Activated naive CD4-positive, alpha-beta T cell treated with anti-CD3 and anti-CD28 coated beads, Interleukin-2, amount 50 U/mL, for 24 hours (primary cell): ENCODE results near the gene PRKN.

Source experiments
- H3K27ac Mint-ChIP-seq: one replicate; pipeline ENCODE4 v1.8.0; 2021; ENCODE audit warnings: mild to moderate bottlenecking, mixed read lengths
- H3K27me3 Mint-ChIP-seq: one replicate; pipeline ENCODE4 v1.8.0; 2021; ENCODE audit warnings: mixed read lengths
- H3K36me3 Mint-ChIP-seq: one replicate; pipeline ENCODE4 v1.8.0; 2021; ENCODE audit warnings: mixed read lengths
- H3K4me1 Mint-ChIP-seq: one replicate; pipeline ENCODE4 v1.8.0; 2021; ENCODE audit warnings: mixed read lengths
- H3K4me3 Mint-ChIP-seq: one replicate; pipeline ENCODE4 v1.8.0; 2021; ENCODE audit warnings: mild to moderate bottlenecking, mixed read lengths
- H3K9me3 Mint-ChIP-seq: one replicate; pipeline ENCODE4 v1.8.0; 2021; ENCODE audit warnings: mixed read lengths

The PRKN gene

DNA sequence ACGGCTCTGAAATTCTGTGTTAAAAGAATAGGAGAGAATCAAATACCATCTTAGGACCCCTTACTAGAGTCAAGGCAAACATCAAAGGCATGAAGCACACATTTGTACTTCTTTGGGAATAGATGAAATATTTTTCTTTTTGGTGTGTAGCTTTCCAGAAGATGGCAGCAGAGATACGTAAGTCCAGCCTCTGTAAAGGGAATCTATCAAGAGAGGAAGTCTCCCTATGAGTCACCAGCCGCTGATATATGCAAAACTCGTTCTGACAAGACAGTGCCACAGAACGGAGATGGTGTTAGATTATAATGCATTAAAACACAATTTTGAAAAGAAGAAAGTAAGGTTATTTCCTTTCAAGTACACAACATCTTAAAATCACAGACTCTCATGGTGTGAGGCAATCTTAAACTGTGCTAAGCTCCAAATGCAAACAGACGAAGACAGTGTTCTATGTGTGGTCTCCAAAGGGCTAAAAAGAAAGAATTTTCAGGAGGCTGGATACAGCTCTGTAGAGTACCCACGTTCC is 1333.7 kb downstream of the PRKN start:
- Mint-ChIP-seq H3K27me3 (no peaks in the 10 kb centered on the region), H3K36me3 (no peaks in the 10 kb centered on the region), H3K4me3 (no peak overlapping the region), H3K4me1 (no peaks in the 10 kb centered on the region), H3K27ac (no peak overlapping the region), H3K9me3 (no peaks in the 10 kb centered on the region)

GRCh38 chr6:161393292-161393691 is 1334.3 kb downstream of the PRKN start:
- Mint-ChIP-seq H3K27ac (no peak overlapping the region), H3K9me3 (no peaks in the 10 kb centered on the region), H3K27me3 (no peaks in the 10 kb centered on the region), H3K4me3 (no peak overlapping the region), H3K36me3 (no peaks in the 10 kb centered on the region), H3K4me1 (no peaks in the 10 kb centered on the region)

- Mint-ChIP-seq H3K9me3 (no peaks in the 10 kb centered on the region), H3K4me1 (no peaks in the 10 kb centered on the region), H3K27me3 (no peaks in the 10 kb centered on the region), H3K4me3 (no peak overlapping the region), H3K36me3 (peaks cover 3% of the 10 kb centered on the region), H3K27ac (no peak overlapping the region)
Observed at GRCh38 chr6:161389756-161390155, 1337.8 kb downstream of the PRKN start.

DNA sequence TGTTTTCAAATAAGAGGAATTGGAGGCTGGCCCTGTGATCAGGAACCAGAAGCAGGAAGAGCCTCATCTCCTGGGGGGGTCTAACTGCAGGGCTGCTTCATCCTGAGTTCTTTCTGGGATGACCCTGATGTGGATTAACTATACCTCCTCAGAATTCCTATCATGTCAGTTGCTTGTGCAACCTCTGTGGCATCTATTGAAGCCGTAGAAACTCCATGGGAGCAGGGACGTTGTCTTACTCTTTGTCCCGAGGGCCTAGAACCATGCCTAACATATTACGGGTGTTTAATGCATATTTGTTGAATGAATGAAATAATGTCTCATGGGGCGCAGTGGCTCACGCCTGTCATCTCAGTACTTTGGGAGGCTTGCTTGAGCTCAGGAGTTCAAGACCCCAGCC is 1343.6 kb downstream of the PRKN start:
- Mint-ChIP-seq H3K4me3 (no peak overlapping the region), H3K9me3 (no peaks in the 10 kb centered on the region), H3K4me1 (no peaks in the 10 kb centered on the region), H3K27ac (no peak overlapping the region), H3K27me3 (no peaks in the 10 kb centered on the region), H3K36me3 (peaks cover 3% of the 10 kb centered on the region)

GRCh38 chr6:161379834-161380582 is 1347.6 kb downstream of the PRKN start:
- no peaks in the 10 kb centered on the region for H3K27me3 Mint-ChIP-seq
- no peaks in the 10 kb centered on the region for H3K36me3 Mint-ChIP-seq
- H3K27ac Mint-ChIP-seq, result no peak overlapping the region
- no peak overlapping the region for H3K4me3 Mint-ChIP-seq
- H3K4me1 Mint-ChIP-seq, result no peaks in the 10 kb centered on the region
- no peaks in the 10 kb centered on the region for H3K9me3 Mint-ChIP-seq

GRCh38 chr6:161378115-161378514 is 1349.5 kb downstream of the PRKN start:
- no peaks in the 10 kb centered on the region for H3K36me3 Mint-ChIP-seq
- H3K4me3 Mint-ChIP-seq, result no peak overlapping the region
- no peaks in the 10 kb centered on the region for H3K27me3 Mint-ChIP-seq
- H3K9me3 Mint-ChIP-seq, result no peaks in the 10 kb centered on the region
- H3K4me1 Mint-ChIP-seq, result no peaks in the 10 kb centered on the region
- no peak overlapping the region for H3K27ac Mint-ChIP-seq

DNA sequence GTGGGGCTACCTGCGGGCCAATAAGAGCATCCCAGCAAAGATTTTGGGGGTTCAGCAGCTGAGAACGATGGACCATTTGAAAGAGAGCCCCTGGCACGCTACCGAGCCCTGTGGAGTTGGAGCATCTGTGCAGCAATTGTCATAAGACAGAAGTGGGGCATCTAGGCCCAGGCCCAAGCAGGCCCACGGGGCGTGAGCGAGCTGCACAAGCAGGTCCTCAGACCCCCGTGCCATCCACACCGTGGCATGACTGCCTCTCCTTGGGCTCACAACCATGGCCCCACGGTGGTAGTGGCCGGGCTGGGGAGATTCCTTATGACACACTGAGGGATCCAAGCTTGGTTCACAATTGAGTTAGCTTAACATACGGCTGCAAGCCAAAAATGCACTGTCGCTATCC is 1350.5 kb downstream of the PRKN start:
- Mint-ChIP-seq H3K27me3 (no peaks in the 10 kb centered on the region), H3K36me3 (no peaks in the 10 kb centered on the region), H3K4me3 (no peak overlapping the region), H3K4me1 (no peaks in the 10 kb centered on the region), H3K9me3 (no peaks in the 10 kb centered on the region), H3K27ac (no peak overlapping the region)

- Mint-ChIP-seq H3K4me1 (no peaks in the 10 kb centered on the region), H3K27me3 (no peaks in the 10 kb centered on the region), H3K36me3 (no peaks in the 10 kb centered on the region), H3K27ac (no peak overlapping the region), H3K9me3 (no peaks in the 10 kb centered on the region), H3K4me3 (no peak overlapping the region)
Observed at GRCh38 chr6:161376367-161376766, 1351.2 kb downstream of the PRKN start.

DNA sequence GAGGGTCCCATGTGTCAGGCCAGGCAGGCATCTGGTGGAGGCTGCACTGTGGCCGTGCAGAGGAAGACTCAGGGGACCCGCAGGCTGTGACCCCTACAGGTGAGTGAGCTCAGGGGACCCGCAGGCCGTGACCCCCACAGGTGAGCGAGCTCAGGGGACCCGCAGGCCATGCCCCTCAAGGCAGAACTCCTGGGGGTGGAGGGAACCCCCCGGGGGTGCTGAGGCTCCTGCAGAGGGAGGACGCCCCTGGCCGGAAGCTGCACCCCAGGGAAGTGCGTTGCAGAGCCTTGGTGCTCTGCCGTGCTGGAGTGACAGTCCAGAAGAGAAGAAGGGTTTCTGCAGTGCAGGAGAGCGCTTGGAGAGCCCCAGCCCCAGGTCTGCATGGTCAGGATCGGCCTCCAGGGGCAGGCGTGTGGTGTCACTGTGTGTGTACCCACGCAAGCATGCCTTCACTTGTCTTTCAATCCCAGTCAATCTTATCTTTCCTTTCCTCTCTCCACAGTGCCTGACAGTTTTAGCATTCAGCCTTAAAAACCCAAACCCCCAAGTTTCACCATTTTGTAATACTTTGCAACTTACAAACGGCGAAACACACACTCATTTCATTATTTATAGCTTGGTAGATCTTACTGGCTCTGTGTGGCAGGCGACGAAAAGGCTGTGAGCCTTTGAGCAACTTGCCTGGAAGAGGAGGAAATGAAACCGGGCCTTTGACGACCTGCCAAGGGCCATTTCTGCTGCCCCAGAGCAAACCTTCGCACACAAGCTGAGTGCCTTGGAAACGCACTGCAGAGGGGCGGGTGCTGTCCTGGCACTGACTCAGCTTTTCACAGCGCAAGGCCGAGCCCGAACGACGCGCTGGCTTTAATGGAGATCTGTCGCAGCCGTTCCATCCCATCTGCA is 1352.3 kb downstream of the PRKN start:
- no peak overlapping the region for H3K4me3 Mint-ChIP-seq
- no peaks in the 10 kb centered on the region for H3K27me3 Mint-ChIP-seq
- no peaks in the 10 kb centered on the region for H3K36me3 Mint-ChIP-seq
- H3K27ac Mint-ChIP-seq, result no peak overlapping the region
- H3K9me3 Mint-ChIP-seq, result no peaks in the 10 kb centered on the region
- H3K4me1 Mint-ChIP-seq, result no peaks in the 10 kb centered on the region

GRCh38 chr6:161373905-161374451 is 1353.6 kb downstream of the PRKN start:
- H3K27ac Mint-ChIP-seq, result no peak overlapping the region
- no peak overlapping the region for H3K4me3 Mint-ChIP-seq
- H3K27me3 Mint-ChIP-seq, result no peaks in the 10 kb centered on the region
- no peaks in the 10 kb centered on the region for H3K4me1 Mint-ChIP-seq
- H3K9me3 Mint-ChIP-seq, result no peaks in the 10 kb centered on the region
- no peaks in the 10 kb centered on the region for H3K36me3 Mint-ChIP-seq

DNA sequence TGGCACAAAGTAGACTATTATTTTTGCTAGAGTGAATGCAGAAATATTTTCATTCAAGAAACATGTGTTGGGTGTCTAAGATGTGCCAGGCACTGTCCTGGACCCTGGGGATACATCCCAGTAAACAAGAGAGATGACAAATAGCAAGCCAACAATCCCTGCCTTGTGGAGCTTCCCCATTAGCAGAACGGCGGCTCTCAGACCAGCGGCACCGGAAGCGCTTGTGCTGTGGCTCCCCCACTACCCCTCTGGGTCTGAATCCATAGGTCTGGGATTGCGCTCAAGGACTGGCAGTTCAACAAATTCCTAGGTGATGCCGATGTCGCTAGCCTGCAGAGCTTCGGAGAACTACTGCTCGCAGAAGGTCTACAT is 1355.2 kb downstream of the PRKN start:
- Mint-ChIP-seq H3K4me1 (no peaks in the 10 kb centered on the region), H3K27me3 (no peaks in the 10 kb centered on the region), H3K27ac (no peak overlapping the region), H3K9me3 (no peaks in the 10 kb centered on the region), H3K36me3 (no peaks in the 10 kb centered on the region), H3K4me3 (no peak overlapping the region)

- H3K27me3 Mint-ChIP-seq, result no peaks in the 10 kb centered on the region
- no peaks in the 10 kb centered on the region for H3K36me3 Mint-ChIP-seq
- H3K27ac Mint-ChIP-seq, result no peak overlapping the region
- no peak overlapping the region for H3K4me3 Mint-ChIP-seq
- no peaks in the 10 kb centered on the region for H3K9me3 Mint-ChIP-seq
- no peaks in the 10 kb centered on the region for H3K4me1 Mint-ChIP-seq
Observed at GRCh38 chr6:161370880-161371279, 1356.7 kb downstream of the PRKN start.

GRCh38 chr6:161369339-161369738 is 1358.2 kb downstream of the PRKN start:
- Mint-ChIP-seq H3K4me3 (no peak overlapping the region), H3K9me3 (no peaks in the 10 kb centered on the region), H3K27me3 (no peaks in the 10 kb centered on the region), H3K36me3 (no peaks in the 10 kb centered on the region), H3K27ac (no peak overlapping the region), H3K4me1 (no peaks in the 10 kb centered on the region)

- Mint-ChIP-seq H3K4me1 (no peaks in the 10 kb centered on the region), H3K36me3 (peaks cover under 1% of the 10 kb centered on the region), H3K9me3 (peaks cover 1% of the 10 kb centered on the region), H3K27me3 (no peaks in the 10 kb centered on the region), H3K4me3 (no peak overlapping the region), H3K27ac (no peak overlapping the region)
Observed at GRCh38 chr6:161368514-161368913, 1359.1 kb downstream of the PRKN start.

GRCh38 chr6:161367472-161367871 is 1360.1 kb downstream of the PRKN start:
- no peaks in the 10 kb centered on the region for H3K27me3 Mint-ChIP-seq
- peaks cover 4% of the 10 kb centered on the region for H3K36me3 Mint-ChIP-seq
- peaks cover 6% of the 10 kb centered on the region for H3K9me3 Mint-ChIP-seq
- no peak overlapping the region for H3K27ac Mint-ChIP-seq
- H3K4me3 Mint-ChIP-seq, result no peak overlapping the region
- H3K4me1 Mint-ChIP-seq, result no peaks in the 10 kb centered on the region
